CD4-positive, CD25-positive, alpha-beta regulatory T cell (primary cell): Measurements from ENCODE around the gene HLTF. TPM values are rescaled to one million over a fixed set of nuclear protein-coding genes. Genes with fewer than 3 reads are reported as not detected.

Experiments
- ATAC-seq, 2 donors: fragments of 150-1000 bp; cut with Tn5 transposase; one replicate each; pipeline ENCODE4 v1.10.0; 2021; ENCODE audit warnings: low read depth in 2 of 2, moderate number of reproducible peaks in 2 of 2, moderate library complexity in 1 of 2
- DNase-seq, 3 donors: peaks; one replicate each; pipeline versions ENCODE4 v3.0.0 to v3.0.0-alpha.2; 2012 to 2022; ENCODE audit warnings: mixed read lengths in 1 of 3
- H3K27ac ChIP-seq: one replicate; pipeline ENCODE4 v1.7.0; 2013; ENCODE audit warnings: mild to moderate bottlenecking, low read length; ENCODE audit not compliant: insufficient read depth, poor library complexity, severe bottlenecking
- H3K27me3 ChIP-seq: one replicate; pipeline ENCODE4 v1.7.0; 2013; ENCODE audit warnings: low read length; ENCODE audit not compliant: control insufficient read depth, insufficient read depth
- H3K36me3 ChIP-seq: one replicate; pipeline ENCODE4 v1.7.0; 2013; ENCODE audit warnings: mild to moderate bottlenecking, low read length, moderate library complexity; ENCODE audit not compliant: control insufficient read depth, insufficient read depth
- H3K4me1 ChIP-seq: 2 replicates; pipeline ENCODE4 v1.7.0; 2013; ENCODE audit warnings: mild to moderate bottlenecking, low read length; ENCODE audit not compliant: insufficient read depth, control insufficient read depth, poor library complexity, severe bottlenecking
- H3K4me3 ChIP-seq: one replicate; pipeline ENCODE4 v1.7.0; 2013; ENCODE audit warnings: low read depth, mild to moderate bottlenecking, low read length, moderate library complexity
- H3K9me3 ChIP-seq, 2 experiments: 1 replicate in 1 of 2; 2 replicates in 1 of 2; pipeline ENCODE4 v1.7.0; 2013; ENCODE audit warnings: low read length in 2 of 2, mild to moderate bottlenecking in 1 of 2, moderate library complexity in 1 of 2; ENCODE audit not compliant: control insufficient read depth in 2 of 2
- H3K27ac Mint-ChIP-seq, 3 donors: one replicate each; pipeline ENCODE4 v1.8.0; 2020 to 2022; ENCODE audit warnings: mild to moderate bottlenecking in 3 of 3, mixed read lengths in 3 of 3, moderate library complexity in 2 of 3
- H3K27me3 Mint-ChIP-seq: one replicate; pipeline ENCODE4 v1.8.0; 2022; ENCODE audit warnings: mild to moderate bottlenecking, mixed read lengths
- H3K36me3 Mint-ChIP-seq: one replicate; pipeline ENCODE4 v1.8.0; 2020; ENCODE audit warnings: mixed read lengths
- H3K4me1 Mint-ChIP-seq, 4 donors: one replicate each; pipeline ENCODE4 v1.8.0; 2020 to 2022; ENCODE audit warnings: mixed read lengths in 4 of 4, mild to moderate bottlenecking in 1 of 4
- H3K4me3 Mint-ChIP-seq, 4 donors: one replicate each; pipeline ENCODE4 v1.8.0; 2020 to 2022; ENCODE audit warnings: mild to moderate bottlenecking in 4 of 4, mixed read lengths in 4 of 4, moderate library complexity in 3 of 4
- H3K9me3 Mint-ChIP-seq, 7 donors: one replicate each; pipeline ENCODE4 v1.8.0; 2020 to 2022; ENCODE audit warnings: mixed read lengths in 7 of 7, mild to moderate bottlenecking in 3 of 7, moderate library complexity in 2 of 7
- polyA plus RNA-seq, 4 donors: library from polyadenylated mRNA; unstranded; fragments of 300-500 nt; fragmentation: Illumina TruSeq; gene quantifications; one replicate each; pipeline ENCODE4 v1.2.3, GENCODE V29; 2021
- total RNA-seq: library from RNA; stranded (reverse); gene quantifications from one replicate; pipeline ENCODE4 v1.2.3, GENCODE V29; 2022

HLTF gene
- total and polyA plus RNA-seq, 5 donors from 2014 or later: 9.8 to 18.9 (median 17.2) TPM

DNA sequence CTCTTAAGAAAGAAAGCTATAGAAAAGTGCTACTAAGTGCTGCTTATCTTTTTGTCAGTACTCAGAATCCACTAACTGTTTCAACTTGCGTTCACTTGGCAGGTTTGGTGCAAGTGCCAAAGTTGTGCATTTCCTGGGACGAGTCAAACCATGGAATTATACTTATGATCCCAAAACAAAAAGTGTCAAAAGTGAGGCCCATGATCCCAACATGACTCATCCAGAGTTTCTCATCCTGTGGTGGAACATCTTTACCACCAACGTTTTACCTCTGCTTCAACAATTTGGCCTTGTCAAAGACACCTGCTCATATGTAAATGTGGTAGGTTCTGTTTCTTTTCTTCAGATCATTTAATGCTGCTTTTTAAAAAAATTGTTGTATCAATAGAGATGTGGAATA, 62.4 kb downstream of the HLTF start:
- no peaks in the 10 kb centered on the region for H3K27me3 Mint-ChIP-seq
- H3K36me3 Mint-ChIP-seq: peaks cover 64% of the 10 kb centered on the region
- Histone ChIP-seq H3K4me1 (no peaks in the 10 kb centered on the region), H3K27me3 (no peaks in the 10 kb centered on the region), H3K36me3 (peaks cover 57% of the 10 kb centered on the region), H3K4me3 (no peak overlapping the region), H3K27ac (no peak overlapping the region), H3K9me3 (no peaks in the 10 kb centered on the region)
- H3K9me3 Mint-ChIP-seq: peaks cover 0 to 8% (median 0%) of the 10 kb centered on the region in 7 donors
- no peak overlapping the region for H3K4me3 Mint-ChIP-seq
- H3K27ac Mint-ChIP-seq: no peak overlapping the region
- H3K4me1 Mint-ChIP-seq: peaks cover 6 to 21% (median 16%) of the 10 kb centered on the region in 4 donors
- DNase-seq (no peak), ATAC-seq (no peak)

DNA sequence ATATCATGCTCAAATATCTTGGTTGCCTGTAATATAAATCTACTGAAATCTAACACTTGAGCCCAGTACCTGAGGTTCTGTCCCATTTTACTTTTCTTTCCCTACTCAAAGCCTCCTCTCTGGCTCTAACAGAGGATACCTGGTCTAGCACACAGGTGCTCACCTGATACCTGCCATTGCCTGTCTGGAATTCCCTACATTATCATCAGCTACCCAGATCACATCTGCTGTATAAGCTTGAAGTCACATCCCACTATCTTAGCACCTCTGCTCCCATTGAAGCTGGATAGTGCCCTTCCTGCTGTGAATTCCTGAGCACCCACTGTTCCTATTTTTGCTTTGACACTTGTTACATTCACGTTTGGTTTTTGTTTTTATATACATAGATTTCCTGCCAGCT, 64.5 kb downstream of the HLTF start:
- Mint-ChIP-seq H3K27me3 (no peaks in the 10 kb centered on the region), H3K27ac (no peak overlapping the region), H3K4me3 (no peak overlapping the region), H3K36me3 (peaks cover 60% of the 10 kb centered on the region), H3K9me3 (peaks cover 0 to 8% (median 0%) of the 10 kb centered on the region in 7 donors), H3K4me1 (peaks cover 6 to 28% (median 20%) of the 10 kb centered on the region in 4 donors)
- Histone ChIP-seq H3K27ac (no peak overlapping the region), H3K4me3 (no peak overlapping the region), H3K4me1 (no peaks in the 10 kb centered on the region), H3K9me3 (no peaks in the 10 kb centered on the region), H3K36me3 (peaks cover 48% of the 10 kb centered on the region), H3K27me3 (no peaks in the 10 kb centered on the region)
- no peak for ATAC-seq
- no peak for DNase-seq

- Histone ChIP-seq H3K4me1 (no peaks in the 10 kb centered on the region), H3K4me3 (no peak overlapping the region), H3K27ac (no peak overlapping the region), H3K27me3 (no peaks in the 10 kb centered on the region), H3K9me3 (no peaks in the 10 kb centered on the region), H3K36me3 (peaks cover 39% of the 10 kb centered on the region)
- ATAC-seq (no peak), DNase-seq (no peak)
- Mint-ChIP-seq H3K4me3 (no peak overlapping the region), H3K4me1 (peaks cover 9 to 35% (median 23%) of the 10 kb centered on the region in 4 donors), H3K9me3 (peaks cover 0 to 8% (median 0%) of the 10 kb centered on the region in 7 donors), H3K36me3 (peaks cover 59% of the 10 kb centered on the region), H3K27me3 (no peaks in the 10 kb centered on the region), H3K27ac (peak overlapping the region; percentile 5 to 78 (median 68))
These were observed 65.5 kb downstream of the HLTF start for GRCh38 chr3:149020839-149021252.

DNA sequence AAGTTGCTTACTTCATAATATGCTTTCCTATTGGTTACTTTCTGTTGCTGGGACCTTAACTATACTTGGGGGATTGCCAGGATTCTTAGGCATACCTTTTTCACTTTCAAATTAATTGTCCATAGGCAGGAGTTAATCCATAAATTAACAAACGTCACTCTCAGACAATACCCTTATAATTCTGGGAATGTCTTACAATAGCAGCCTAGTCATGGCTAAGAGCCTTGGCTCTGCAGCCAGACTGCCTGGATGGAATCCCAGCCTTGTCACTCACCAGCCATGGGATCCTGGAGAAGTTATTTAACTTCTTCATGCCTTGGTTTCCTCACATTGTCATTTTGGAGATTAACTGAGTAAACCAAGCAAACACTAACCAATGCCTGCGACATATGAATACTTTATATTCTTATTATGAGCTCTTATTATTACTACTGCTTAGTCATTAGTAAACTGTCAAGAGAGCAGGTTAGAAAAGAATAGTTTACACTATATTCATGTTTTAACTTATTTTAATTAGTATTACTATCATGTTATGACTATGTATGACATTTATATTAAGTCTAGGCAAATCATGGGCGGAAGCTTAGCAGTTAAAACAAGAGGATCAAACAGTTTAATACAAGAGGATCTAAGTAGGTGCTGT, 66.0 kb downstream of the HLTF start:
- peaks cover 13 to 40% (median 26%) of the 10 kb centered on the region in 4 donors for H3K4me1 Mint-ChIP-seq
- DNase-seq: no peak
- no peaks in the 10 kb centered on the region for H3K27me3 Mint-ChIP-seq
- Histone ChIP-seq H3K9me3 (no peaks in the 10 kb centered on the region), H3K4me1 (no peaks in the 10 kb centered on the region), H3K4me3 (no peak overlapping the region), H3K27me3 (no peaks in the 10 kb centered on the region), H3K27ac (no peak overlapping the region), H3K36me3 (peaks cover 33% of the 10 kb centered on the region)
- no peak for ATAC-seq
- peaks cover 64% of the 10 kb centered on the region for H3K36me3 Mint-ChIP-seq
- H3K4me3 Mint-ChIP-seq: no peak overlapping the region
- peaks cover 0 to 8% (median 0%) of the 10 kb centered on the region in 7 donors for H3K9me3 Mint-ChIP-seq
- H3K27ac Mint-ChIP-seq: peak overlapping the region; percentile 5 to 83 (median 68)

GRCh38 chr3:149019580-149019979, 66.8 kb downstream of the HLTF start:
- ATAC-seq (no peak), DNase-seq (no peak)
- no peaks in the 10 kb centered on the region for H3K9me3 ChIP-seq
- peaks cover 15 to 42% (median 30%) of the 10 kb centered on the region in 4 donors for H3K4me1 Mint-ChIP-seq
- no peak overlapping the region for H3K4me3 ChIP-seq
- no peaks in the 10 kb centered on the region for H3K27me3 ChIP-seq
- H3K4me3 Mint-ChIP-seq: no peak overlapping the region
- H3K27ac ChIP-seq: no peak overlapping the region
- no peaks in the 10 kb centered on the region for H3K27me3 Mint-ChIP-seq
- H3K36me3 Mint-ChIP-seq: peaks cover 65% of the 10 kb centered on the region
- H3K36me3 ChIP-seq: peaks cover 27% of the 10 kb centered on the region
- peak overlapping the region in 2 of 3 donors; percentile 69 to 83 for H3K27ac Mint-ChIP-seq
- no peaks in the 10 kb centered on the region for H3K4me1 ChIP-seq
- H3K9me3 Mint-ChIP-seq: peaks cover 0 to 2% (median 0%) of the 10 kb centered on the region in 7 donors

- no peak overlapping the region for H3K4me3 ChIP-seq
- H3K9me3 ChIP-seq: no peaks in the 10 kb centered on the region
- Mint-ChIP-seq H3K36me3 (peaks cover 64% of the 10 kb centered on the region), H3K4me3 (no peak overlapping the region), H3K9me3 (no peaks in the 10 kb centered on the region), H3K4me1 (peaks cover 15 to 42% (median 29%) of the 10 kb centered on the region in 4 donors), H3K27ac (peak overlapping the region; percentile 43 to 87 (median 48)), H3K27me3 (no peaks in the 10 kb centered on the region)
- no peaks in the 10 kb centered on the region for H3K4me1 ChIP-seq
- DNase-seq (no peak), ATAC-seq (no peak)
- H3K36me3 ChIP-seq: peaks cover 22% of the 10 kb centered on the region
- H3K27me3 ChIP-seq: no peaks in the 10 kb centered on the region
- H3K27ac ChIP-seq: no peak overlapping the region
These were observed 68.1 kb downstream of the HLTF start for GRCh38 chr3:149018247-149018646.

GRCh38 chr3:149016669-149017541, 69.4 kb downstream of the HLTF start:
- ATAC-seq (no peak), DNase-seq (no peak)
- Histone ChIP-seq H3K27me3 (no peaks in the 10 kb centered on the region), H3K9me3 (no peaks in the 10 kb centered on the region), H3K4me3 (no peak overlapping the region), H3K4me1 (no peaks in the 10 kb centered on the region), H3K36me3 (peaks cover 26% of the 10 kb centered on the region), H3K27ac (no peak overlapping the region)
- Mint-ChIP-seq H3K4me3 (no peak overlapping the region), H3K9me3 (no peaks in the 10 kb centered on the region), H3K27ac (no peak overlapping the region), H3K4me1 (peaks cover 15 to 42% (median 29%) of the 10 kb centered on the region in 4 donors), H3K27me3 (no peaks in the 10 kb centered on the region), H3K36me3 (peaks cover 58% of the 10 kb centered on the region)
